Measurements from ENCODE around the gene CELSR1. TPM values are rescaled to one million over a fixed set of nuclear protein-coding genes. Genes with fewer than 3 reads are reported as not detected.
"Not testable (repeated sequence)": the region's sequence is repeated elsewhere in the genome, so short reads cannot be mapped to it uniquely, and the experiment has no call there.

The CELSR1 gene
- total and polyA plus RNA-seq, 3 experiments from 2014 or later: 0.15 to 0.33 (median 0.30) TPM

GRCh38 chr22:46397951-46398350, 139.5 kb downstream of the CELSR1 start:
- Mint-ChIP-seq H3K4me3 (no peak overlapping the region), H3K9me3 (no peaks in the 10 kb centered on the region), H3K27ac (no peak overlapping the region), H3K4me1 (peaks cover 20 to 23% (median 22%) of the 10 kb centered on the region in 3 donors), H3K27me3 (peaks cover 0 to 5% of the 10 kb centered on the region in 2 donors), H3K36me3 (no peaks in the 10 kb centered on the region)
- Histone ChIP-seq H3K36me3 (ENCODE audit: insufficient read depth, low read length) (no peaks in the 10 kb centered on the region), H3K4me1 (ENCODE audit: insufficient read depth, low read length) (peaks cover 11% of the 10 kb centered on the region), H3K9me3 (ENCODE audit: low read length) (no peaks in the 10 kb centered on the region), H3K27ac (ENCODE audit: low read depth, low read length) (no peak overlapping the region), H3K4me3 (ENCODE audit: low read length) (no peak overlapping the region), H3K27me3 (ENCODE audit: insufficient read depth, low read length, poor library complexity, severe bottlenecking) (no peaks in the 10 kb centered on the region)
- ChIA-PET CTCF (interaction anchor here (1.5 kb wide), 1 partner anchor 30 kb away, joined by 6 read pairs; no protein-coding TSS in a partner anchor), POLR2A (no interaction called here)
- no peak for DNase-seq

- H3K4me1 Mint-ChIP-seq: peaks cover 18% of the 10 kb centered on the region in 3 donors
- POLR2A ChIA-PET: no interaction called here
These were observed 139.9 kb downstream of the CELSR1 start for GRCh38 chr22:46397514-46397913.

GRCh38 chr22:46397049-46397448, 140.4 kb downstream of the CELSR1 start:
- H3K9me3 Mint-ChIP-seq: not testable (repeated sequence)

More at GRCh38 chr22:46397514-46397913, 139.9 kb downstream of the CELSR1 start:
- no peak for DNase-seq
- Mint-ChIP-seq H3K9me3 (no peaks in the 10 kb centered on the region), H3K36me3 (no peaks in the 10 kb centered on the region), H3K27ac (no peak overlapping the region), H3K27me3 (peaks cover 0 to 5% of the 10 kb centered on the region in 2 donors), H3K4me3 (no peak overlapping the region)
- Histone ChIP-seq H3K4me3 (ENCODE audit: low read length) (no peak overlapping the region), H3K27me3 (ENCODE audit: insufficient read depth, low read length, poor library complexity, severe bottlenecking) (no peaks in the 10 kb centered on the region), H3K4me1 (ENCODE audit: insufficient read depth, low read length) (peaks cover 11% of the 10 kb centered on the region), H3K9me3 (ENCODE audit: low read length) (no peaks in the 10 kb centered on the region), H3K27ac (ENCODE audit: low read depth, low read length) (no peak overlapping the region), H3K36me3 (ENCODE audit: insufficient read depth, low read length) (no peaks in the 10 kb centered on the region)
- CTCF ChIA-PET: interaction anchor here (0.9 kb wide), 1 partner anchor 275 kb away, joined by 4 read pairs; no protein-coding TSS in a partner anchor

GRCh38 chr22:46395145-46395544, 142.3 kb downstream of the CELSR1 start:
- H3K27ac Mint-ChIP-seq: no peak overlapping the region
- H3K4me3 Mint-ChIP-seq: no peak overlapping the region
- H3K27me3 ChIP-seq (ENCODE audit: insufficient read depth, low read length, poor library complexity, severe bottlenecking): no peaks in the 10 kb centered on the region
- no peak for DNase-seq
- ChIA-PET CTCF (interaction anchor here (2.9 kb wide), 1 partner anchor 27 kb away, joined by 11 read pairs; no protein-coding TSS in a partner anchor), POLR2A (no interaction called here)
- H3K9me3 ChIP-seq (ENCODE audit: low read length): no peaks in the 10 kb centered on the region
- no peaks in the 10 kb centered on the region for H3K36me3 Mint-ChIP-seq
- no peak overlapping the region for H3K27ac ChIP-seq (ENCODE audit: low read depth, low read length)
- no peaks in the 10 kb centered on the region for H3K36me3 ChIP-seq (ENCODE audit: insufficient read depth, low read length)
- H3K27me3 Mint-ChIP-seq: peaks cover 3 to 8% of the 10 kb centered on the region in 2 donors
- peaks cover 11% of the 10 kb centered on the region for H3K4me1 ChIP-seq (ENCODE audit: insufficient read depth, low read length)
- no peaks in the 10 kb centered on the region for H3K9me3 Mint-ChIP-seq
- H3K4me3 ChIP-seq (ENCODE audit: low read length): no peak overlapping the region
- peaks cover 15 to 16% (median 16%) of the 10 kb centered on the region in 3 donors for H3K4me1 Mint-ChIP-seq

More at GRCh38 chr22:46397049-46397448, 140.4 kb downstream of the CELSR1 start:
- POLR2A ChIA-PET; H3K27me3 ChIP-seq (ENCODE audit: insufficient read depth, low read length, poor library complexity, severe bottlenecking); H3K4me3 ChIP-seq (ENCODE audit: low read length); H3K27me3 Mint-ChIP-seq; DNase-seq; H3K36me3 ChIP-seq (ENCODE audit: insufficient read depth, low read length); H3K27ac Mint-ChIP-seq; H3K9me3 ChIP-seq (ENCODE audit: low read length); H3K4me3 Mint-ChIP-seq; H3K27ac ChIP-seq (ENCODE audit: low read depth, low read length); H3K36me3 Mint-ChIP-seq: not testable (repeated sequence)
- peaks cover 15 to 16% (median 16%) of the 10 kb centered on the region in 3 donors for H3K4me1 Mint-ChIP-seq
- H3K4me1 ChIP-seq (ENCODE audit: insufficient read depth, low read length): peaks cover 11% of the 10 kb centered on the region
- CTCF ChIA-PET: interaction anchor here (0.9 kb wide), 1 partner anchor 275 kb away, joined by 4 read pairs; no protein-coding TSS in a partner anchor

GRCh38 chr22:46394622-46395021, 142.8 kb downstream of the CELSR1 start:
- no peaks in the 10 kb centered on the region for H3K36me3 ChIP-seq (ENCODE audit: insufficient read depth, low read length)
- DNase-seq: no peak
- no peaks in the 10 kb centered on the region for H3K9me3 Mint-ChIP-seq
- POLR2A ChIA-PET: no interaction called here
- no peak overlapping the region for H3K4me3 Mint-ChIP-seq
- H3K27me3 ChIP-seq (ENCODE audit: insufficient read depth, low read length, poor library complexity, severe bottlenecking): no peaks in the 10 kb centered on the region
- peaks cover 11% of the 10 kb centered on the region for H3K4me1 ChIP-seq (ENCODE audit: insufficient read depth, low read length)
- no peak overlapping the region for H3K4me3 ChIP-seq (ENCODE audit: low read length)
- CTCF ChIA-PET: interaction anchor here (2.9 kb wide), 1 partner anchor 27 kb away, joined by 11 read pairs; no protein-coding TSS in a partner anchor
- no peaks in the 10 kb centered on the region for H3K36me3 Mint-ChIP-seq
- H3K9me3 ChIP-seq (ENCODE audit: low read length): no peaks in the 10 kb centered on the region
- H3K27me3 Mint-ChIP-seq: peaks cover 3 to 12% of the 10 kb centered on the region in 2 donors
- H3K27ac ChIP-seq (ENCODE audit: low read depth, low read length): no peak overlapping the region
- H3K27ac Mint-ChIP-seq: peak overlapping the region in 1 of 8 donors; percentile 36
- H3K4me1 Mint-ChIP-seq: peaks cover 13 to 15% (median 15%) of the 10 kb centered on the region in 3 donors

DNA sequence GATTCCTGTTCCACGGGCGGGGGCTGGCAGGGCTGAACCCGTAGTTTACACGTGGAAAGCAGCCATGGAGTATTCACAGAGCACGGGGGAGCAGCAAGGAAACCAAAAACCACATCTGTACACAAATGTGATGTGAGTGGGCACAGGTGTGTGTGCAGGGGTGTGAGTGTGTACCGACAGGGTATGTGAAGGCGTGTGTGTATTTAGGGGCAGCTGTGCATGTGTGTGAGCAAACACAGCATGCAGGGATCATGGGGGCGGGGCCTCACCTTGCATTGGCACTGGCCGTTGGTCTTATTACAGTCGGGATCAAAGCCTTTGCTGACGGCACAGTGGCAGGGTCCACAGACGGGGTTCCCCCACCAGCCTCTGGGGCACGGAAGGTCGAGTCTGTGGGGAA, 143.5 kb downstream of the CELSR1 start:
- CTCF ChIA-PET: interaction anchor here (2.9 kb wide), 1 partner anchor 26 kb away, joined by 11 read pairs; no protein-coding TSS in a partner anchor
- no peaks in the 10 kb centered on the region for H3K27me3 ChIP-seq (ENCODE audit: insufficient read depth, low read length, poor library complexity, severe bottlenecking)

GRCh38 chr22:46392137-46392844, 145.1 kb downstream of the CELSR1 start:
- peaks cover 7 to 9% (median 9%) of the 10 kb centered on the region in 3 donors for H3K4me1 Mint-ChIP-seq
- H3K27ac ChIP-seq (ENCODE audit: low read depth, low read length): no peak overlapping the region
- H3K27me3 ChIP-seq (ENCODE audit: insufficient read depth, low read length, poor library complexity, severe bottlenecking): no peaks in the 10 kb centered on the region
- peaks cover 3 to 12% of the 10 kb centered on the region in 2 donors for H3K27me3 Mint-ChIP-seq
- POLR2A ChIA-PET: no interaction called here
- no peaks in the 10 kb centered on the region for H3K36me3 Mint-ChIP-seq
- DNase-seq: no peak
- no peaks in the 10 kb centered on the region for H3K36me3 ChIP-seq (ENCODE audit: insufficient read depth, low read length)
- H3K4me3 ChIP-seq (ENCODE audit: low read length): no peak overlapping the region
- no peaks in the 10 kb centered on the region for H3K9me3 ChIP-seq (ENCODE audit: low read length)
- H3K4me1 ChIP-seq (ENCODE audit: insufficient read depth, low read length): peaks cover 7% of the 10 kb centered on the region
- H3K27ac Mint-ChIP-seq: no peak overlapping the region
- CTCF ChIA-PET: interaction anchor here (1.4 to 2.9 kb wide), 2 partner anchors 24 to 270 kb away, joined by 4 to 11 read pairs; no protein-coding TSS in a partner anchor
- no peaks in the 10 kb centered on the region for H3K9me3 Mint-ChIP-seq
- peak overlapping the region in 1 of 7 donors; percentile 24 for H3K4me3 Mint-ChIP-seq

More for the DNA sequence above, 143.5 kb downstream of the CELSR1 start:
- H3K36me3 ChIP-seq (ENCODE audit: insufficient read depth, low read length): no peaks in the 10 kb centered on the region
- H3K4me3 ChIP-seq (ENCODE audit: low read length): no peak overlapping the region
- Mint-ChIP-seq H3K9me3 (no peaks in the 10 kb centered on the region), H3K36me3 (no peaks in the 10 kb centered on the region), H3K4me3 (peak overlapping the region in 4 of 7 donors; percentile 30 to 41 (median 36)), H3K27ac (peak overlapping the region in 2 of 8 donors; percentile 38 to 64), H3K27me3 (peaks cover 3 to 12% of the 10 kb centered on the region in 2 donors), H3K4me1 (peaks cover 7 to 9% (median 9%) of the 10 kb centered on the region in 3 donors)
- H3K4me1 ChIP-seq (ENCODE audit: insufficient read depth, low read length): peaks cover 7% of the 10 kb centered on the region
- no peak overlapping the region for H3K27ac ChIP-seq (ENCODE audit: low read depth, low read length)
- H3K9me3 ChIP-seq (ENCODE audit: low read length): no peaks in the 10 kb centered on the region
- peak in 1 of 5 donors; percentile 25 for DNase-seq
- POLR2A ChIA-PET: no interaction called here

- DNase-seq: no peak
- no peak overlapping the region for H3K4me3 ChIP-seq (ENCODE audit: low read length)
- H3K36me3 ChIP-seq (ENCODE audit: insufficient read depth, low read length): no peaks in the 10 kb centered on the region
- H3K27ac ChIP-seq (ENCODE audit: low read depth, low read length): no peak overlapping the region
- ChIA-PET CTCF (interaction anchor here (1.4 kb wide), 1 partner anchor 269 kb away, joined by 4 read pairs; no protein-coding TSS in a partner anchor), POLR2A (no interaction called here)
- H3K4me3 Mint-ChIP-seq: no peak overlapping the region
- peaks cover 3 to 12% of the 10 kb centered on the region in 2 donors for H3K27me3 Mint-ChIP-seq
- peaks cover 7 to 9% (median 9%) of the 10 kb centered on the region in 3 donors for H3K4me1 Mint-ChIP-seq
- H3K4me1 ChIP-seq (ENCODE audit: insufficient read depth, low read length): peaks cover 7% of the 10 kb centered on the region
- no peaks in the 10 kb centered on the region for H3K9me3 ChIP-seq (ENCODE audit: low read length)
- H3K27me3 ChIP-seq (ENCODE audit: insufficient read depth, low read length, poor library complexity, severe bottlenecking): no peaks in the 10 kb centered on the region
- no peaks in the 10 kb centered on the region for H3K36me3 Mint-ChIP-seq
- H3K27ac Mint-ChIP-seq: no peak overlapping the region
- no peaks in the 10 kb centered on the region for H3K9me3 Mint-ChIP-seq
These were observed 145.8 kb downstream of the CELSR1 start for GRCh38 chr22:46391486-46392136.
